Raji (cell line): ENCODE results near the gene NFKB2.
A peak's percentile ranks its signal among the peaks of the same experiment; 100 is the strongest.

Experiments
- POLR2A ChIP-seq: IDR thresholded peaks from 2 replicates; pipeline ENCODE4 v1.6.1; 2011; ENCODE audit warnings: low read depth, low read length, control low read depth; ENCODE audit not compliant: insufficient read depth

NFKB2 gene

DNA sequence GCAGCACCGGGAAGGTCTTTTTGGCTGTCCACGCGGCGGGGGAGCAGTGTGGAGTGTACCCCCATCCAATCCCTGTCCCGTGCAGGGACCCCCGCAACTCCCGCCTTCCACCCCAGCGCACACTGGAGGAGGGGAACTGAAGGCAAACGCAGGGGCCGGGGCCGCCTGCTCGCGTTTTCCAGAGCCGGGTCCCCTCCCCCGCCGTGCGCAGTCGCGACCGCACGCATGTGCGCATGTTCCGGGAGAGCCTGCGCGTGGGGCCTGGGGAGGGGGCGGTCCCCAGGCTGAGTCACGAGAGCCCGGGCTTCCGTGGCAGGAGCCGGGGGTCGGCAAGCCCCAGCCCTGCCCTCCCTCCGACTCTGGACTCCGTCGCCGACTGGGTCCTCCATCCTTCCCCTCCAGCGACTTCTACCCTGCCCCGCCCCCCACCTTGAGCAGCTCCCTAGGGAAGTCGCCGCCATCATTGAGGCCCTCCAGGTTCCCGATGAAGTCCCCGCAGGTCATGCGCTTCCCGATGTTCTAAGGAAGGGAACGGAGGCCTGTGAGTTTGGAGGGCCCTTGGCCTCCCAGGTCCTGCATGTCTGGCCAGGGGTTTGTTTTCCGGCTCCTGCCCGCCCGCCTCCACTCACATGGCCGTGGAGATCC is 15.0 kb downstream of the NFKB2 start:
- TF ChIP-seq POLR2A: no peak

DNA sequence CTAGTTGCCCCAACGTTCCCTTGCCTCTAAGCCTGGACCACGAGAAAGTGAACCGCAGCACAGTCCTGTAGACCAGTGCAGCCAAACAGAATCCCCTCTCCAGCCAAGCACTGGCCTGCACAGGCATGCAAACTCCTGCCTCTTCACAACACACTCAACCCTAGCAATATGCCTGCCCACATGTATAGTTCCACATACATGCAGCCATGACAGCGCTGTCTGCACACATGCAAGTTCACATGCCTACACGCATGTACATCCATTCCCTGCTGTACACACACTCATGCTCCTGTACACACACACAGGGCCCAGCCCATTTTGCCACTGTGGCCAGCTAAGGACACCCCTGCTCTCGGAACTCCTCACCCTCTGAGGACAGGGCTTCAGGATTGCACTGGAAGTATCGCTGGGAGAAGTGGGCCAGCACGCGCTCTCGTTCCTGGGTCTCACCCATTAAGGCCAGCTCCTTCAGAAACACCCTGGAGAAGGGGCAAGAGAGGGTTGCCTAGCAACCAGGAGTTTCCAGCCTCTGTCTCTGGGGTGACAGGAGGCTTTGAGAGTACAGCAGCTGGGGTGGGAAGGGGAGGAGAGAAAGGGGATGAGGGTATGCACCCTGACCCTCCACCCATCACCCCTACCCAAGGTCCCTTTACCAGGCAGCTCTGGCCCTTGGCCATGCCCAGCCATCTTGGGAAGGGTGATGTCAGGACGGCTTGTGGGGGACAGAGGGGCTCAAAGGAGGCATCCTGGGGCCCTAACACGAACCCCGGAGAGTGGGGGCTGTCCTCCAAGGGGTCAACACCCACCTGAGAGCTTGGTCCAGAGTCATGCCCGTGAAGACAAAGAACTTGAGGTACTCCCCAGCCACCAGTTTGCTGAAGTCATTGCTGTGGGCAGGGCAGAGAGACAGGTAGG is 16.1 kb downstream of the NFKB2 start:
- TF ChIP-seq POLR2A: no peak

DNA sequence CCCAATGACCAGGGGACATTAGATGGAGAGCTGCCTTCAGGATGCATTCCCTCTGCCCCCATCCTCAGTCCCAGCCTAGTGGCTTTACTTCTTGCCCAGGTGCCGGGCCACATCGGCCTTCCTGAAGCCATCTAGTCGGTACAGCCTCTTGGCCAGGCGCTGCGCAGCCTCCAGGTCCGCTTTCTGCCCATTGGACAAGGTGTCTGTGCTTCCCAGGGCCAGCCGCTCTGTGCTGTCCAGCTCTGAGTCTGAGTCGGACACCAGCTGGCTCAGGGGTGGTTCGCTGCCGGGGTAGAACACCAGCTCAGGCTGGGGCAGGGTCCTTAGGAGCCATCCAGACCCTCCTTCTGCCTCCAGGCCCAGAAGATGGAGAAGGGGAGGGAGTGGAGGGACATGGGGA is 16.8 kb downstream of the NFKB2 start:
- no peak for TF ChIP-seq POLR2A

DNA sequence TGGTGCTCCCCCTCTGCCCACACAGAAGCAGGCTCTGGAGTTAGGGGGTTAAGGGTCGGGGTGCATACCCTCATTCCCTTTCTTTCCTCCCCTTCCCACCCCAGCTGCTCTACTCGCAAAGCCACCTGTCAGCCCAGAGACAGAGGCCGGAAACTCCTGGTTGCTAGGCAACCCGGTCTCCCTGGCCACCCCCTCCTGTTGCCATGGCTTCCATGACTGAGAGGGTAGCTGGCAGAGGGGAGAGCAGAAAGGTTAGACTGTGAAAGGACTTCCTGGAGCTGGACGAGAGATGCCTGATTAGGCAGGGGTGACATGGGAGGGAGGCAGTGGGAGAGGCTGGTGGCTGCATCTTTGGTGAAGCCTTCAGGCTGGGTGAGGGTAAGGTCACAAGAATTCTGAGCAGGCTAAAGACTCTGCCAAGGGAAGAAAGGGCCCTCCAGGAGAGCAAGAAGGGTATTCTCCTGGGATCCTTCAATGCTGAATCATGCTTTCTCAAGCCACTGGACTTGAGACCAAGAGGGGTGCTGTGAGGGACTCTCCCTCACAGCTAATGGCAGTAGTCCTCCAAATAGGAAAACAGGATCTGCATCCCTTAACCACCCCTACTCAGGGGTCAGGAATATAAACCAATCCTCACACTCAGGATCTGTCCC is 17.7 kb downstream of the NFKB2 start:
- TF ChIP-seq POLR2A: no peak

DNA sequence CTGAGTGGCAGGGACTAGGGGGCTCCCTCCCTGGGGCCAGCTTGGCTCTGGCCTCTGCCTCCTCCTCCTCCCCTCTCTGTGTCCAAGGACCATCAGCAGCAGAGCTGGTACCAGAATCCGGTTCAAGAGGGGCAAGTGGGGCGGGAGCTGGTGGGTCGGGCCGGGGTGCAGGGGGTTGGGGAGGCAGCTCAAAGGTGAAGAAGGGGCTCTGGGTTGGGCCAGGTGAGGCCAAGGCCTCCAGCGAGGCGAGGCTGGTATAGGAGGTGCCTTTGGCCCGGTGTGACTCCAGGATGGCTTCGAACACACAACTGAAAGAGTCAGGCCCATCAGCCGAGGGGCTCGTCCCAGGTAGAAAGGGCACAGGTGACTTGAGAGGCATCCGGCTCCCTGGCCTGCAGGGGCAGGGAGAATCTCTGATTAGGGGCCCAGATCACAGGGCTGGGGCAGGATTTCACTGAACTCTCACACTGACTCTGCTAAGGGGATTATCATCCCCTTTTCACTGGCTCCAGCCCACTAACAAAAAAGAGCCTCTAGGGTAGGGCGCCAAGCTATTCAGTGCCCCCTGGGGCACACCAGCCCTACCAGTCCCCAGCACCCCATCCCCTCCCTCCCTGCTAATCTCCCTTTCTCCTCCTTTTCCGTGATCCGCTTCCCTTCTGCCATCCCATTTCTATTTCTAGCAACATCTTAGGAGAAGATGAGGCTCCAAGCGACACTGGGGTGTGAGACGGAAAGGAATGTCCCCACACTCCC is 18.5 kb downstream of the NFKB2 start:
- no peak for TF ChIP-seq POLR2A

DNA sequence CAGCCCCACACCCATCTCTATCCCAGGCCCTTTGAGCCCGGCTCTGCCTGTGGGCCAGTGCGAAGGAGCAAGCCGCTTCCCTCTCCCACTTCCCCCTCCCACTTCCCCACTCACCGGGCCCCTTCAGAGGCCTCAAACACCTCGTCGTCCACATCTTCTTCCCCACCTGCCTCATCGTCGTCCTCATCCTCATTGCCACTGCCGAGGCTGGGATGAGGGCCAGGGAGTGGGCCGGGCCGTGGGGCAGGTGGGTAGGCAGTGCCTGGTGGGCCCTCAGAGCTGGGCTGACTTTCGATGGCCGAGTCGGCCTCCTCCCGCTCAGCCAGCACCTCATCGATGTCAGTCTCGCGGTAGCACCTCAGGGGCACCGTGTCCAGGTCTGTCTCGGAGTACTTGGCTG is 19.2 kb downstream of the NFKB2 start:
- no peak for TF ChIP-seq POLR2A

DNA sequence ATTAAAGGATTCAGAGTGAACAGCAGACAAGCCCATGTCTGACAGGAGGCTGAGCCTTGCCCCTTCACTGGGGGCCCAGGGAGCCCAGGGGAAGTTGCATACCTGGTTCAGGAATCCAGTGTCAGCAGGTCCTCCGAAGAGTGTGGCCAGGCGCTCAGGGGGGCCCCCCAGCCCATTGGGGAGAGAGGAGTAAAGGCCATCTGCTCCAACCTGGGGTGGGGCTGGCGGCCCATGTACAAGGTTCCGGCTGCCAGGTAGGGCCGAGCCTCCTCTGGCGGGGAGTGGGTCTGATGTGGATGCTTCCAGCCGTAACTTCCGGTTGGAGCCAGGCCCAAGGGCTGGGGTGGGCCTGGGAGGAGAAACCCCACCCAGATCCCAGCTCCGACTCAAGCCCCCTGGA is 20.8 kb downstream of the NFKB2 start:
- TF ChIP-seq POLR2A: no peak

DNA sequence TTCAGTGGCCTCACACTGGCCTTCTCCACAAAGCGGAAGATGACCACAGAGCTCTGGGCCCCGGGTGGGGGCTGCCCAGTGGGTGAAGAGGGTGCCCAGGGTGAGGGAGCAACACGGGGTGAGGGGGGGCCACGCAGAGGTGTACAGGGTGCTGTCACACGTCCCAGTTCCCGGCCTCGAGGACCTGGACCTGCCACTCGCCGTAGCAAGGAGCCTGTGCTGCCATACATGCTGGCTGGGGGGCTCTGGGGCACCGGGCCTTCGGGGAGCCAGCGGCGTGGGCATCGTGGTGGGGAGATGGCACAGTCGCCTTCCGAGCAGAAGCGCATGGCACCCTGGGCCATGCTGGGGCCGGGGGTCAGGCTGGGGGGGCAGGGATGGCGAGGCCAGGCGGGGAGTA is 21.2 kb downstream of the NFKB2 start:
- no peak for TF ChIP-seq POLR2A

DNA sequence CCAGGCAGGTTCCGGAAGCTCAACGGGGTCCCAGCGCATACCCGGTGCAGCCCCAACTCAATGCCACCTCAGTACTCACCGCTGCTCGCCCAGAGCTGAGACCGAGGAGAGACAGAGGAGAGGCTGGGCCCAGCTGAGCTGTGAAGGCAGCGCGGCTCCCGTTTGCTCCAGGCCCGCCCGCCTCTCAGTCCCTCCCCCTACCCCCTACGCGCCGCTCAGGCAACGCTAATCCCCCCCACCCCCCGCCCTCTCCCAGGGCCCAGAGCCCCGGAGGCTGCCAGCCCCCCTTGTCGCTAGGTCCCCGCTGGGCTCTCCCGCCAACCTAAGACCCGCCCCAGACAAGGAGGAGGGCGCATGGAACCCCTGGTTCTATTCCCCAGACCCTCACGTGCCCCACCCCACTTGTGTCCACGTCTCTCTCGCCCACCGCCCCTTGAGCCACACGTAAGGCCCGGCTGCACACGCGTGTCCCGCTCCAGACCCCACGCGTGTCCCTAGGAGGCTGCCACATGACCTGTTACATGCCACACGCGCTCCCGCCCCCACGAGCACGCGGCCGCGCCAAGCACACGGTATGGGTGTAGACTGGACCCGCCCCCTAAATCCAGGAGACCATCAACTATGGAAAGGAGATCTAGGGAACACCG is 23.2 kb downstream of the NFKB2 start, which contains the start of gene PSD:
TSS of gene PSD (minus strand) at position 164 of the 647 bp plus-strand sequence. CDS start 1,747 bp downstream, outside the sequence.
- no peak for TF ChIP-seq POLR2A

DNA sequence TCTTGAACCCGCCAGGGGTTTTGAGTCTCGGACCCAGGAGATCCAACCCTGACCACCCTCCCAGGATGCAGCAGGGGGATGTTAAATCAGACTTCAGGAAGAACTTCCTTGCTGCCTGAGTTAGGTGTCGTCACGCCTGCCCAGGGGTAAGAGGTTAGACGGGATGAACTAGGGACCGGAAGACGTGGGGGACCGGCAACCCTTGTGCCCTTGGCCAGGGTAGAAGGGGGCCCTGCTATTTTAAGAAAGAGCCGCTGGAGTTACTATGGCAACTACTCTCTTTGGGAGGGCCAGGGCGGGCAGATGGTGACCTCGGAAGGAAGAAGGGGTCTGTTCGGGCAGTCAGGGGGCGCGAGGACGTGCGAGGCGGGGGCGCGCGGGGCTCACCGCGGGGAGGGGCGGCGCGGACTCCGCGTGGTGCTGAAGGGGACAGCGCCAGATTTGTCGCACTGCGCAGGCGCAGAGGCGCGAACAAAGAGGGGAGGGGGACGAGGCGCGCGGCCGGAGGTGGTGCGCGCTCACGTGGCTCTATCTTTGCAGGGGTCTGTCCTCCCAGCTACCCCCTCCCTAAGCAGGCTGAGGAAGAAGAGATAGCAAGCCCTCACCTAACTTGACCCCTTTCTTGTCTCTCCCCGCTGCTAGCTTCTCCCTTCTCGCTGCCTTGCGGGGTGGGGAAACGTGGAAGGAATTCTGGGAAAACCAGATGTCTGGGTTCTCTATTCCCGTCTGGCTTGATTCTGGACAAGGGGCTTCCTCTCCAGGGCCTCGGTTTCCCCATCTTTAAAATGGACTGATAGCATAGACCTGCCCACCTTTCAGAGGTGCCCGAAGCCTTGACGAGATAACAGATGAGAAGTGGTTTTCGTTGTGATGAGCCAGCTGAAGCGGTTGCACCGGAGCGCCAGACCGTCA is 24.0 kb downstream of the NFKB2 start:
- no peak for TF ChIP-seq POLR2A

DNA sequence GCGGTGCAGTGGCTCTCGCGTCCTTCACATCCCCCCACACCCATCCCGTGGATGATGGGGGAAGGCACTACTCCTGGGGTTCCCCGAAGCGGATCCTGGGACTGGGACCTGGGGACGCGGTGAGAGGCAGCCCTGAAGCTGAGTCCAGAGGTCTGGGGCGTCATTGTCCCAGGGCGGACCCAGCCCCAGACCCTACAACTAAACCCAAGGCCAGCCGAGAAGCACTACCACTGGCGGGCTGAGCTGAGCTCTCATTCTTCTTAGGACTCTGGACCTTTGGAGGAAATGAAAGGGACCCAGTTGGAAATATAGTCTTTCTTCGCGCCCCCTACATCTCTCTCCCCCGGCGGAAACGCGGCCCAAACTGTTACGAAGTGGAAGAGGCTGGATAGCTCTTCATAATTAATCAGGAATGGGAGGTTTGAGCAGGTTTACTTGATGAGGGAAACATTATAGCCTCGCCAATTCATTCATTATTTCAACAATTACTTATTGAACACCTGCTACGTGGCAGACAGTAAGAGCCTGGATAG is 24.7 kb downstream of the NFKB2 start:
- no peak for TF ChIP-seq POLR2A

DNA sequence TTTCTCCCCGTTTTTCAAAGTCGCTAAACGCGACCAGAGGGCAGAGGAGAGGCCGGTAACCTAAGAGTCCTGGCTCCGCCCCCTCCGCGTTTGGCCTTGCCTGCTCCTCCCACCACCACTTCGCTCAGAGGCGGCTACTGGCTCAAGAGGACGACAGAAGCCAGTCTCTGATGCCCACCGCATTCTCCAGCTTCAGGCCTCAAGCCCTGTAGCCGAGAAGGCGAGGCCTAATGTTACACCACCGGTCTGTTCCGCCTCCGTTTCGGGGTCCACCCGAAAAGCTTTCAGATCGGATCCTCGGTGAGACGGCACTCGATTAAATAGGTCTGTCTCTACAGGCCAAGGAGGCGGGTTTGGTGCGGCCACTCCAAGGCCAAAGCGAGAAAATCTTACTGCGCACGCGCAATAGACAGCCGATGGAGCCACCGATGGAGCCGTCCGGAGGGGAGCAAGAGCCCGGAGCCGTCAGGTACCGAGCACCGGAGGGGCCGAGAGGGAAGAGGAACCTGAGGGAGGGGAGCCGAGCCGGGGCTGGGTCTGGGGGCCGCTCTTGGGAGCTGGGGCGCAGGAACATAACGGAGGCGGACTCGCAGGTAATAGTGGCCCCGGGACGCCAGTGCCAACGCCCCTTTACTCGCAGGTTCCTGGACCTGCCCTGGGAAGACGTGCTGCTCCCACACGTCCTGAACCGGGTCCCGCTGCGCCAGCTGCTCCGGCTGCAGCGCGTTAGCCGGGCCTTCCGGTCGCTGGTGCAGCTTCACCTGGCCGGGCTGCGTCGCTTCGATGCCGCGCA is 25.4 kb downstream of the NFKB2 start, which contains the start of gene FBXL15:
TSS of gene FBXL15 (plus strand) at position 123 of the 793 bp plus-strand sequence. CDS start at position 417, 294 bp downstream.
- peak; percentile 70 for TF ChIP-seq POLR2A

DNA sequence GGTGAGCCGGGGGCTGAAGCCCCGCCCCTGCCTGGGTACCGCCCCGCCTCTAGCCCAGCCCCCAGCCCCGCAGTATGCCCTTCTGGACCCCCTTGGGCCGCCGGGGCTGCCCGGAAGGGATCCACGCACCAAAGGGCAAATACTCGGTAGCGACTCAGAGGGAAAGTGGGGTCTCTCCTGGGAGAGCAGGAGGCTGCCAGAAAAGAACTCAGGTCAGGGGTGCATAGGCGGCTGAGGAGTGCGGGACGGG is 25.9 kb downstream of the NFKB2 start:
- no peak for TF ChIP-seq POLR2A
